Measurements from ENCODE around the gene NREP. TPM values are rescaled to one million over a fixed set of nuclear protein-coding genes. Genes with fewer than 3 reads are reported as not detected.

NREP gene
- 10 to 100 TPM in 1 of 4 donors, 1 to 10 TPM in 3; 4.6 to 14.2 (median 7.4) TPM for total RNA-seq

- WGBS, 2 donors: 3 to 6% methylated on average over 11 to 12 of the region's 12 CpGs
Observed at GRCh38 chr5:111756581-111757354, at the start of gene NREP. Gene NREP (minus strand): TSS chr5:111757194. CDS start chr5:111755772, 1,422 bp downstream.

GRCh38 chr5:111806753-111807152 is 49.8 kb upstream of the NREP start:
- no peak for DNase-seq
- H3K9me3 ChIP-seq: no peaks in the 10 kb centered on the region
- 82 to 83% methylated on average over 2 of the region's 2 CpGs for WGBS, 2 donors
- no peak overlapping the region for H3K27ac ChIP-seq
- H3K4me1 ChIP-seq: no peaks in the 10 kb centered on the region
- intact Hi-C loops (cut with DNase I): no loop called here
- H3K27me3 ChIP-seq: no peaks in the 10 kb centered on the region
- no peaks in the 10 kb centered on the region for H3K36me3 ChIP-seq
- H3K4me3 ChIP-seq: no peak overlapping the region
- TF ChIP-seq POLR2A (IDR thresholded peaks at IDR 0.05) (no peak), CTCF (IDR thresholded peaks at IDR 0.05) (no peak)

More at GRCh38 chr5:111756581-111757354, at the start of gene NREP:
- Histone ChIP-seq H3K9me3 (no peaks in the 10 kb centered on the region), H3K27ac (peak within 1 kb of the TSS; percentile 84 to 95 (median 90)), H3K36me3 (no peaks in the 10 kb centered on the region), H3K27me3 (no peaks in the 10 kb centered on the region), H3K4me1 (peaks cover 4 to 41% (median 12%) of the 10 kb centered on the region in 3 donors), H3K4me3 (peak within 1 kb of the TSS; percentile 51 to 76 (median 66))
- intact Hi-C loops (cut with DNase I): no loop called here
- no peak for TF ChIP-seq CTCF (IDR thresholded peaks at IDR 0.05)
- DNase-seq: no peak

DNA sequence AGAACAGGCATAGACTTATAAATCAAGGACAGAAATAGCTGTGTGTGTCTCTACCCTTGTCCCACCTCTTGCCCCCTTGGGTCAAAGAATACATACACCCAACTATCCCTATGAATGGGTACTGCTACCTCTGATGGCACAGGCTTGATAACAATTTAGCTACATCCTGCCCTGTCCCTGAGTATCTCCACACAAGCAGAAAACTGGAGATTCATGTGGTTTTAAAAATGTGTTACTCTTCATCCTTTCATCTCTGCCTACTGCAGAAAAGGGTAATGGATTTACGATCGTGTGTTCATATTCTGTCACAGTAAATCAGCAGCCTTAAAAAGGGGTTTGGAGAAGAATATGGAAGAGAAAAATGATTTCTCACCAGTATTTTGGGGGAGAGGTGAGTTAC is 49.2 kb upstream of the NREP start:
- 85 to 100% methylated on average over 2 of the region's 2 CpGs for WGBS, 2 donors
- H3K4me1 ChIP-seq: no peaks in the 10 kb centered on the region
- DNase-seq: no peak
- H3K4me3 ChIP-seq: no peak overlapping the region
- no peaks in the 10 kb centered on the region for H3K9me3 ChIP-seq
- intact Hi-C loops (cut with DNase I): no loop called here
- TF ChIP-seq CTCF (IDR thresholded peaks at IDR 0.05): no peak
- no peaks in the 10 kb centered on the region for H3K36me3 ChIP-seq
- no peak overlapping the region for H3K27ac ChIP-seq
- H3K27me3 ChIP-seq: no peaks in the 10 kb centered on the region

DNA sequence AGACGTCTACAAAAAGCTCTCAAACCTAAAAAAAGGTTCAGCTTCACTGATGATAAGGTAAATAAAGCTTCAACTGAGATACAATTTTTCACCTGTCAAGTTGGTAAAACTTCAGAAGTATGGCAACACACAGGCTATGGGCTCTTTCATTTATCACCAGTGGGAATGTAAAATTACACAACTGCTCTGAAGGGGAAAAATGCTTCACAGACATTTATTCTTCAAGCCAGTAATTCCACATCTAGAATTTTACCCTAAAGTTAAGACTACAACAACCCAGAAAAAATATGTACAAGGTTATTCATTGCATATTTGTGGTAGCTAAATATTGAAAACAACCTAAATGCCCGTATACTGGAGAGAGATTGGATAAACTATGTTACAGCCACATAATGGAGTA is 48.1 kb upstream of the NREP start:
- no peak overlapping the region for H3K27ac ChIP-seq
- no peaks in the 10 kb centered on the region for H3K36me3 ChIP-seq
- intact Hi-C loops (cut with DNase I): no loop called here
- TF ChIP-seq POLR2A (IDR thresholded peaks at IDR 0.05) (no peak), CTCF (IDR thresholded peaks at IDR 0.05) (no peak)
- 84 to 87% methylated on average over 2 of the region's 2 CpGs for WGBS, 2 donors
- H3K27me3 ChIP-seq: no peaks in the 10 kb centered on the region
- H3K4me1 ChIP-seq: no peaks in the 10 kb centered on the region
- no peak overlapping the region for H3K4me3 ChIP-seq
- no peak for DNase-seq
- H3K9me3 ChIP-seq: no peaks in the 10 kb centered on the region

- no peak for TF ChIP-seq CTCF (IDR thresholded peaks at IDR 0.05)
- no peak for TF ChIP-seq POLR2A (IDR thresholded peaks at IDR 0.05)
- Histone ChIP-seq H3K36me3 (no peaks in the 10 kb centered on the region), H3K4me1 (no peaks in the 10 kb centered on the region), H3K27me3 (no peaks in the 10 kb centered on the region), H3K9me3 (no peaks in the 10 kb centered on the region), H3K27ac (no peak overlapping the region), H3K4me3 (no peak overlapping the region)
- 60 to 96% methylated on average over 3 of the region's 3 CpGs for WGBS, 2 donors
- no peak for DNase-seq
- intact Hi-C loops (cut with DNase I): no loop called here
Observed at GRCh38 chr5:111800351-111800750, 43.4 kb upstream of the NREP start.
